GM12874 (cell line): ENCODE data around the gene STK32B.

Experiments used
- CTCF ChIP-seq: IDR thresholded peaks from 2 replicates; pipeline ENCODE4 v1.5.1; 2011; ENCODE audit warnings: low read depth, mild to moderate bottlenecking, control low read depth, low read length, moderate library complexity; ENCODE audit not compliant: insufficient read depth

STK32B gene

GRCh38 chr4:5341526-5341925 is 290.2 kb downstream of the STK32B start:
- TF ChIP-seq CTCF, result no peak

- TF ChIP-seq CTCF, result no peak
Observed at GRCh38 chr4:5355846-5356245, 304.6 kb downstream of the STK32B start.

- no peak for TF ChIP-seq CTCF
Observed at GRCh38 chr4:5357870-5358269, 306.6 kb downstream of the STK32B start.

- no peak for TF ChIP-seq CTCF
Observed at GRCh38 chr4:5361968-5362367, 310.7 kb downstream of the STK32B start.

- no peak for TF ChIP-seq CTCF
Observed at GRCh38 chr4:5364406-5364805, 313.1 kb downstream of the STK32B start.

GRCh38 chr4:5365071-5366008 is 314.1 kb downstream of the STK32B start:
- no peak for TF ChIP-seq CTCF

GRCh38 chr4:5366009-5366386 is 314.7 kb downstream of the STK32B start:
- TF ChIP-seq CTCF, result no peak
